Raji (cell line): ENCODE data around the gene NEDD4L.

Experiments
- POLR2A ChIP-seq: IDR thresholded peaks from 2 replicates; pipeline ENCODE4 v1.6.1; 2011; ENCODE audit warnings: low read depth, low read length, control low read depth; ENCODE audit not compliant: insufficient read depth

NEDD4L gene

GRCh38 chr18:58309610-58310239, 265.7 kb downstream of the NEDD4L start:
- no peak for TF ChIP-seq POLR2A

GRCh38 chr18:58310517-58310916, 266.5 kb downstream of the NEDD4L start:
- no peak for TF ChIP-seq POLR2A

GRCh38 chr18:58311390-58311789, 267.4 kb downstream of the NEDD4L start:
- TF ChIP-seq POLR2A, result no peak

DNA sequence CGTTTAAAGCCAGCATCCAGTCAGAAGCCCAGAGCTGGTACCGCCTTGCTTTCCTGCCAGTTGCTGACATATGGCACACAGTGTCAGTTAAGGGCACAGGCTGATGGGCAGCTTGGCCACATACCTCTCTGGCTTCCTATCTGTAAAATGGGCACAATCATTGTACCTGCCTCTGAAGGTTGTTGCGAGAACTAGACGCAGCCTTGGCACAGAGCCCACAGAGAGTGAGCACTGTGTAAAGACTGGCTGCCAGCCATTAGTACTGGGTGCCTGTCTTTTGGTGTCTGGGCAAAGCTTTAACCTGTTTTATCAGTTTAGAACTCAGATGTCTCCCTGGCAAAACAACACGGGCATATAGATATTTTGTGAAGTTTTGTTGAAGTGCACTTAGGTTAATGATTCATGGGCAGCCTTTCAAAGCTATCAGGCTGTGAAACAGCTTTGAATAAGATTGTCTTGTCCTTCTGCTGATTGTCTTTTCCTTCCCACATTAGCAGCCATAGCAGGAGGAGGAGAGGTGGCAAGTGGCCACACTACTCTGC, 269.5 kb downstream of the NEDD4L start:
- no peak for TF ChIP-seq POLR2A

DNA sequence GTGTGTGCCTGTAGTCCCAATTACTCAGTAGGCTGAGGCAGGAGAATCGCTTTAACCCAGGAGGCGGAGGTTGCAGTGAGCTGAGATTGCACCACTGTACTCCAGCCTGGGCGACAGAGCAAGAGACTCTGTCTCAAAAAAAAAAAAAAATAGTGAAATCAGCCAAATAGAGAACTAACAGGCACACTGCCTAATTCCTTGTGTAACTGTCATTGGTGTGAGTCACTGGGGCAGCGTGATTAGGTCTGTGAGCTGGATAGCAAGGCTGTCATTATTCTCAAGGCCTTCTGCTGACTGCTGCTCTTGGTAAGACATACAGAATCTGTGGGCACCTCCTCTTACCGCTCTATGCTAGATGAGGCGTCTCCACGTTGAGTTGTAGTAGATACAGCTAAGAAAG, 270.3 kb downstream of the NEDD4L start:
- no peak for TF ChIP-seq POLR2A

- TF ChIP-seq POLR2A, result no peak
Observed at GRCh38 chr18:58315041-58315440, 271.0 kb downstream of the NEDD4L start.

- no peak for TF ChIP-seq POLR2A
Observed at GRCh38 chr18:58315739-58316215, 271.8 kb downstream of the NEDD4L start.

GRCh38 chr18:58316396-58317342, 272.6 kb downstream of the NEDD4L start:
- no peak for TF ChIP-seq POLR2A

DNA sequence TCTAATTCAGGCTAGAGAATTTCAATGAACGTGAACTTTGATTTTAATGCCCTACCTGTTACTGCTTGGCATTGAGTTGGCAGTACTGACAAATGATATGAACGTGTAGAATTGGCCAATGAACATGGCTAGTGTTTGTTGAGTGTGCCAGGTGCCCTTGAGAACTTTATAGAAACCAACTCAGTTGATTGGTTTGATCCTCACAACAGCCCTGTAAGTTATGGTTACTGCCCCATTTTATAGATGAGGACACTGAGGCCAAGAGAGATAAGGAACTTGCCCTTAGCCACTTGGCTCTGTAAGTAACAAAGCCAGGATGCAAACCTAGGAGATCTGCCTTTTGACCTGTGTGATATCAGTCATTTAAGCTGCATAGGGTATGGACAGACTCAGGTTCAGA, 275.7 kb downstream of the NEDD4L start:
- TF ChIP-seq POLR2A, result no peak

DNA sequence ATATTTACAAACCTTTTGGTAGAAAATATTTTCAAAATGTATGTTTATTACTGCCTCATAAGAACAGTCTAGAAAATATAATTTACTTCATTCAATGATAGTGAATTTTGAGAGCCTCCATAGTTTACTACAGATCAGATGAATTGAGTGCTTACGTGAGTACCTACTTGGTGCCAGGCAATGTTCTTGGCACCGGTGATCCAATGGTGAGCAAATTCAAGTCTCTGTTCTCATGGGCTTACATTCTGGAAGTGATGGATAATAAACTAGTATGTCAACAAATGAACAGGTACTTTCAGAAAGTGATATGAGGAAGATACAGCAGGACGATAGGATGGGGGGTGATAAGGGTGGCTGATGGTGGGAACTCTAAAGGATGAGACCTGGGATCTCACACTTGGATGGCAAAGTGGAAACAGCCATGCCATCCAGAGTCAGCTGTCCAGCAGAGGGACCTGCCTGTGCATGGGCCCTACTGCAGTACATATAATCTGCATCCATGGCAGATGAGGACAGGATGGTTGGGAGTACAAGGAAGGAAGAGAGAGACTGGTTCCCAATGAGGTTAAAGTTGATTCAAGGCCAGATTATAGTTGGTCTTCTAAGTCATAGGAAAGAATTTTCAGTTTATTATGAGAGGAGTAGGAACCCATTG, 277.0 kb downstream of the NEDD4L start:
- no peak for TF ChIP-seq POLR2A

GRCh38 chr18:58321986-58322385, 278.0 kb downstream of the NEDD4L start:
- TF ChIP-seq POLR2A, result no peak

DNA sequence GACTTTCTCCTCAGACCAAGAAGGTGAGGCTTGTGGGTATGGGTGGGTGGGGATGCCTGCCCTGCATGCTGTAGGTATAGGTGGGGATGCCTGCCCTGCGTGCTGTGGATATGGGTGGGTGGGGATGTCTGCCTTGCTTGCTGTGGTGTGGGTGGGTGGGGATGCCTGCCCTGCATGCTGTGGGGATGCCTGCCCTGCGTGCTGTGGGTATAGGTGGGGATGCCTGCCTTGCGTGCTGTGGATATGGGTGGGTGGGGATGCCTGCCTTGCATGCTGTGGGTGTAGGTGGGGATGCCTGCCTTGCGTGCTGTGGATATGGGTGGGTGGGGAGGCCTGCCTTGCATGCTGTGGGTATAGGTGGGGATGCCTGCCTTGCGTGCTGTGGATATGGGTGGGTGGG, 278.4 kb downstream of the NEDD4L start:
- no peak for TF ChIP-seq POLR2A

DNA sequence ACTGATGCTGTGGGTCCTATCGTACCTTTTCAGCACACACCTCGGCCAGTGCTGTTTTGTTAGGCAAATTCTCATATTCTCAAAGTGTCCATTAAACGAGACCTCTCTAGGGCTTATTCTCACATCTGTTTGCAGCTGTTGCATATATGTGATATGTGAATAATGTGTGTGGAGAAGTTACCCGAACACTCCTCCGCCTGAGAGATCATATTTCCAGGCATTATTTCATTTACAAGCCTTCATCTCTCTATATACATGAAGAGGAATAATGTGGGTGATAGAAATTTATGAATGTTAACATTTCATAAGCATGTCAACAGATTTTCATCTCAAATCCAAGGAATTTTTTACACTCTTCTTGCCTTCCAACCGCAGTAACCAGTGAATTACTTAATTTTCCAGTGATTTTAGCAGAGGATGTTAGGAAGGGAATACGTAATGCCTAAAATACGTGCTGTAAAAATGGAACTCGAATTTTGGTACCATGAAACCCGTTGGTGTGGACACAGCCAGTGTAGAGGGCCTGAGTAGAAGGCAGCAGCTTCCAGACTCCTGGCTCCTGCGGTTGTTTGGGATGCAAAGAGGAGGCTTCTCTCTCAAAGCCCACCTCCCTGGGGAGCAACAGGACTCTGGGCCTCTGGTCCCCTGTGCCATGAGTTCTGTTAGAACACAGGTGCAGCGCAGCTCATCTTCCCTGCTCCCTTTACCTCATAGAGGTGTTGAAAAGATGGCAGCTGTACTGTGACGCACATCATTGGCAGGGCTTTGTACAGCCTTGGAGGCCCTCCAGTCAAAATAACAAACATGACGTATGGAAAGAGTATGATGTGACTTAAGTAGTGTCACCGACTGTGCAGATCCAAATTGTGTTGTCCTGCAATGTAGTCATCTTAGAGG, 280.1 kb downstream of the NEDD4L start:
- TF ChIP-seq POLR2A, result no peak

DNA sequence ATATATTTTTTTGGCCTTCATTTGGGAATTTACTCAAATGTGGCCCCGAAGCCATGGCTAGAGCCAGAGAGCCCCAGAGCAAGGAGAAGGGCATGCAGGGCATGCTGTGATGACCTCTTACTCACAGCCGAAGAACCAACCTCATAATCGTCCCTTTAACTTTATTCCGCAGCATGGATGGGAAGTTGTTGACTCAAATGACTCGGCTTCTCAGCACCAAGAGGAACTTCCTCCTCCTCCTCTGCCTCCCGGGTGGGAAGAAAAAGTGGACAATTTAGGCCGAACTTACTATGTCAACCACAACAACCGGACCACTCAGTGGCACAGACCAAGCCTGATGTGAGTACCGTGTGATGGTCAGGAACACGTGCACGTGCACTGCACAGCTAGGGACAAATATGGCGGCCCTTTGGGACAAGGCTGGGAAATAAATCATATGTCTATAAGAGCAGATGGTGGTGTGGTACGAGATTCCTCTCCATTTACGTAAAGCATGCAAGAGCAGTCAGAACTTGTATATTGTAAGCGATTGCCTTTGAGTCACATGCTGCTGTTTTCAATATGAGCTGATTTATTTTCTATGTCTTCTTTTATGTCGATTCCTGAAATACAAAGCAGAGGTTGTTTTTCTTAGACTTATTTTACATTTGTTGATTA, 280.9 kb downstream of the NEDD4L start:
- no peak for TF ChIP-seq POLR2A
